ENCODE measurements around the gene ARPC1A.
A peak's percentile ranks its signal among the peaks of the same experiment; 100 is the strongest.
"Not testable (repeated sequence)": the region's sequence is repeated elsewhere in the genome, so short reads cannot be mapped to it uniquely, and the experiment has no call there.

ARPC1A gene

GRCh38 chr7:99325592-99326407, at the start of gene ARPC1A:
Gene ARPC1A, plus strand, starts transcription at chr7:99325898. Its CDS starts 7,456 bp downstream, at chr7:99333354.
- DNase-seq (ENCODE audit: low read depth): peak; percentile 93

DNA sequence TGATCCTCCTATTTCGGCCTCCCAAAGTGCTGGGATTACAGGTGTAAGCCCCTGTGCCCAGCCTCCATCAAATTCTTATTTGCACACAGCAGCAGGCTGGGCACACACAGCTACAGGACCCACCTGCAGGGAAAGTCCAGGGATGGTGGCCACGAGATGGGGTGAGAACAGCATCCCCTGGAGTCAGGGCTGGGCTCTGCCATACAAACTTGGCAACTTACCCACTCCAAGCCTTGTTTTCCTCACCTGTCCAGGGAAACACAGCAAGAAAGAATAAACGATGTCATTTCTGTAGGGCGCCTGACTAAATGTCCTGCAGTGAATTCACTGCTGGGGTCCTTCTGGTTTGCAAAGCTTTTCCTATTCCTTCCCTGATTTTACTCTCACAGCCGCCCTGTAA, 47.5 kb upstream of the ARPC1A start:
- no peak for DNase-seq (ENCODE audit: low read depth)

GRCh38 chr7:99284165-99284564, 41.5 kb upstream of the ARPC1A start:
- not testable (repeated sequence) for DNase-seq (ENCODE audit: low read depth)

GRCh38 chr7:99287779-99288534, 37.7 kb upstream of the ARPC1A start:
- no peak for DNase-seq (ENCODE audit: low read depth)

GRCh38 chr7:99289185-99289584, 36.5 kb upstream of the ARPC1A start:
- no peak for DNase-seq (ENCODE audit: low read depth)

DNA sequence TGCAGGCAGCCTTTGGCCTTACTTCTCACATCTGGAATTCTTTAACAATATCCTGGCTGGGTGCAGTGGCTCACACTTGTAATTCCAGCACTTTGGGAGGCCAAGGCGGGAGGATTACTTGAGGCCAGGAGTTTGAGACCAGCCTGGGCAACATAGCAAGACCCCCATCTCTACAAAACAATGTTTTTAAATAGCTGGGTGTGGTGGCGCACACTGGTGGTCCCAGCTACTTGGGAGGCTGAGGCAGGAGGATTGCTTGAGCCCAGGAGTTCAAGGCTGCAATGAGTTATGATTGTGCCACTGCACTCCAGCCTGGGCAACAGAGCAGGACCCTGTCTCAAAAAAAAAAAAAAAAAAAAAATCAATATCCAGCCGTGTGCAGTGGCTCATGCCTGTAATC, 35.5 kb upstream of the ARPC1A start:
- DNase-seq (ENCODE audit: low read depth): not testable (repeated sequence)

- DNase-seq (ENCODE audit: low read depth): no peak
Observed at GRCh38 chr7:99290980-99291607, 34.6 kb upstream of the ARPC1A start.

DNA sequence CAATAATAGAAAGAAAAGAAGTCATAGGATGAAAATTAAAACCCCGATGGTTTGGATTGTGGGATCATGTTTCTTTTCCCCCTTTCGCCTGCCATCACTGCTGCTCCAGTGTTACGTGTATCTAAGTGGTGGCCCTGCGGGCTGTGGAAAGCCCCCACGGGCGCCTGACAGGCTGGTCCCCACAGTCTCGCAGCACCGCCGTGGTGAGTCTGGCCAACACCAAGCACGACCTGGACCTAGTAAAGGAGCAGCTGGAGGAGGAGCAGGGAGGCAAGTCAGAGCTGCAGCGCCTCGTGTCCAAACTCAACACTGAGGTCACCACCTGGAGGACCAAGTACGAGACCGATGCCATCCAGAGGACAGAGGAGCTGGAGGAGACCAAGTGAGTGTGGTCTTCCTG, 33.6 kb upstream of the ARPC1A start:
- DNase-seq (ENCODE audit: low read depth): no peak

- DNase-seq (ENCODE audit: low read depth): no peak
Observed at GRCh38 chr7:99293167-99293566, 32.5 kb upstream of the ARPC1A start.

GRCh38 chr7:99293650-99294049, 32.0 kb upstream of the ARPC1A start:
- DNase-seq (ENCODE audit: low read depth): no peak

- DNase-seq (ENCODE audit: low read depth): no peak
Observed at GRCh38 chr7:99296471-99296870, 29.2 kb upstream of the ARPC1A start.

DNA sequence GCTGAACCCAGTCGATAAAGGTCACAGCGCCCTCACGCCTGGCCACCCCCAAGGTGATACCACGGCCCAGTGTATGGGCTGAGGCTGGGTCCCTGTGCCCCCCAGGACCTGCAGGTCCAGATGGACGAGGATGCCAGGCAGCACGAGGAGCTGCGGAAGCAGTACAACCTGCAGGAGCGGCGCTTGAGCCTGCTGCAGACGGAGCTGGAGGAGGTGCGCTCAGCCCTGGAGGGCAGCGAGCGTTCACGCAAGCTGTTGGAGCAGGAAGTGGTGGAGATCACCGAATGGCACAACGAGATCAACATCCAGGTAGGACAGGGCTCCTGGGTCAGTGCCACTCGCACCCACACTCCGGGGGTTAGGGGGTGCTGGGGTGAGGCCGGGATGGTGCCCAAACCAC, 24.2 kb upstream of the ARPC1A start:
- no peak for DNase-seq (ENCODE audit: low read depth)

DNA sequence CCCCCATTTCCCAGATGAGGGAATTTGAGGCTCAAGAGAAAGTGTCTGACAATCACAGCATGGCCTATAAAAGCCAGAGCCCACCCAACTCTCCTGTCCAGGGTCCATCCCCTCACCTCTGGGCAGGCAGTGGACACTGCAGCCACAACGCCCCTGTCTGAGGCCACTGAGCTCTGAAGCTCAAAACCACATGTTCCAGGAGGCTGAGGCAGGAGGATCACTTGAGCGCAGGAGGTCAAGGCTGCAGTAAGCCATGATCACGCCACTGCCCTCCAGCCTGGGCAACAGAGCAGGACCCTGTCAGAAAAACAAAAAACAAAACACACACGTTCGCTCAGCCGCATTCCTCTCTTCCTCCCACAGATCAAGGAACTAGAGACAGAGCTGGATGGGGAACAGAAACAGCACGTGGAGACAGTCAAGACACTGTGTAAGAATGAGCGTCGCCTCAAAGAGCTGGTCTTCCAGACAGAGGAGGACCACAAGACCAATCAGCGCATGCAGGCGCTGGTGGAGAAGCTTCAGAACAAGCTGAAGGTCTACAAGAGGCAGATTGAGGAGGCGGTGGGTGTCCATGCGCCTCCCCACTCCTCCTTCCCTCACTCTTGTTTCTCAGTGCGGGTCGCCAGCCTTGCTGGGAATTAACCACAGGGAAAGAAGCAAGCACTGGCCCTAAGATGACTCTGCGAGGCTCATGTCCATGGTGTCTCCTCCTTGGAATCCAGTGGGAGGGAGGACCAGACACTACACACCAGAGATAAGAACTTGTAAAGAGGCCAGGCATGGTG, 20.0 kb upstream of the ARPC1A start:
- no peak for DNase-seq (ENCODE audit: low read depth)

GRCh38 chr7:99308461-99309074, 17.1 kb upstream of the ARPC1A start:
- peak; percentile 16 for DNase-seq (ENCODE audit: low read depth)

- no peak for DNase-seq (ENCODE audit: low read depth)
Observed at GRCh38 chr7:99309111-99309510, 16.6 kb upstream of the ARPC1A start.

GRCh38 chr7:99310004-99310403, 15.7 kb upstream of the ARPC1A start:
- no peak for DNase-seq (ENCODE audit: low read depth)

DNA sequence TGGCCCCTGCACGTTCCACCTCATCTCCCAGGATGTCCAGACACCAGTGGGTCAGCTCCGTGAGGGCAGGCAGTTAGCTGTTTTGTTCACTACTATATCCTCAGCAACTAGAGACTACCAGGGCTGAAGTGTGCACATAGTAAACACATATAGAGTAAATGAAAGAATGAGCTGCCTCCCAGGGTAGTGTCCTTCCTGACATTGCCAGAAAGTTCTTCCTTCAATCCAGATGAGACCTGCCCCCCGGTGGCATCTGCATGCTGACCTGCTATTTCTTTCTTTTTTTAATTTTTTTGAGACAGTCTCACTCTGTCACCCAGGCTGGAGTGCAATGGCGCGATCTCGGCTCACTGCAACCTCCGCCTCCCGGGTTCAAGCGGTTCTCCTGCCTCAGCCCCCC, 14.0 kb upstream of the ARPC1A start:
- peak; percentile 6 for DNase-seq (ENCODE audit: low read depth)

DNA sequence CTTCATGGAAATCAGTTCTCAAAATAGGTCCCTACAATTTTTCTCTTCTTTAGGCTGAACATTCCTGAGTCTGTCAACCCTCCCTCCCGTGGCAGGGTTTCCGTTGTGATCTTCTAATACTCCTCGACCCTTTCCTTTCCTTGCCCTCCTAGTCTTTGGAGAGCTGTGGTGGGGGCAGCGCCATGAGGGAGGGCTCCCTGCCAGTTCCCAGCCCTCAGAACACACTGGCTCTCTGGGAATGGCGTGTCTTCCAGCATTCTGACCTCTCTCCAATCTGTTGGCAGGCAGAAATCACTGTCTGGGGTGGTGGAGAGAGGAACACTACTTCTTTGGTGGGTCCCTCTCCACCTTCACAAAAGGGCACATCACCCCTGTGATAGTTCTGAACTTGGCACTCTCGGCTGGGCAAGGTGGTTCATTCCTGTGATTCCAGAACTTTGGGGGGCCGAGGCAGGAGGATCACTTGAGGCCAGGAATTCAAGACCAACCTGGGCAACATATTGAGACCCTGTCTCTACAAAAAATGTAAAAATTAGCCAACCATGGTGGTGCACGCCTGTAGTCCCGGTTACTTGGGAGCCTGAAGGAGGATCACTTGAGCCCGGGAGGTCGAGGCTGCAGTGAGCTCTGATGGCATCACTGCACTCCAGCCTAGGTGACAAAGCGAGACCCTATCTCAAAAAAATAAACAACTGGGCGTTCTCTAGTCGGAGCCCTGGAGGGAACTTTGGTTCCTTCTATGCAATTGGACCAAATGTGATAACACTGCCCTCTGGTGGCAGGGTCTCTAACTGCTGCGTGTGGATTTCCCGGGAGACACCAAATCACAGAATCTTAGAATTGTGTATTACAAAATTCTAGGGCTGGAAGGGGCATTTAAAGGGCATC, 13.1 kb upstream of the ARPC1A start:
- peak; percentile 65 for DNase-seq (ENCODE audit: low read depth)

- no peak for DNase-seq (ENCODE audit: low read depth)
Observed at GRCh38 chr7:99313204-99313573, 12.5 kb upstream of the ARPC1A start.

DNA sequence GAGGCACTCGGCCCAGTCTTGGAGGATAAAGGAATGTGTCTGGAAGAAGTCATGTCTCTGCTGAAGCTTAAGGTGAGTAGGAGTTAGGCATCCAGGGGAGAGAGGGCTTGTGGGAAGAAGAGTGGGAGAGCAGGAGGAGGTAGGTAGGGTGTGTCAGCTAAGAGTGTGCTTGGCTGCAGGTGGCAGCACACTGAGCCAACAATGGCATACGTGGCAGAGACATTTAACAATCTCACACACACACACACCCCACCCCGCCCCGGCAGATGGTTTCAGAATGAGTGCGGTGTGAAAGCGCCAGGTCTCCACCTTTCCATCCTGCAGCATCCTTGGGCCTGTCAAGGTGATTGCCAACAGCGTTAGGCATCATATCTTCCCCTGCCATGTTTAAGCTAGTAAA, 11.2 kb upstream of the ARPC1A start:
- no peak for DNase-seq (ENCODE audit: low read depth)

- no peak for DNase-seq (ENCODE audit: low read depth)
Observed at GRCh38 chr7:99320371-99320770, 5.3 kb upstream of the ARPC1A start.
